Uterus (tissue), 4 donors: Measurements from ENCODE around the gene CLDN1. TPM values are rescaled to one million over a fixed set of nuclear protein-coding genes. Genes with fewer than 3 reads are reported as not detected.

Experiments
- DNase-seq, 2 donors: peaks; one replicate each; pipeline ENCODE4 v3.0.0-alpha.2; 2019 to 2020
- H3K27ac ChIP-seq, 2 donors: fragments of 200-600 bp; sonication (generic); 1 replicate in 1 of 2; 2 replicates in 1 of 2; pipeline ENCODE4 v1.5.1; 2016 to 2018
- H3K27me3 ChIP-seq, 2 donors: fragments of 200-600 bp; sonication (generic); one replicate each; pipeline ENCODE4 v1.5.1; 2018 to 2019; ENCODE audit warnings: control low read depth in 1 of 2
- H3K36me3 ChIP-seq, 2 donors: fragments of 200-600 bp; sonication (generic); one replicate each; pipeline ENCODE4 v1.5.1; 2019; ENCODE audit warnings: control low read depth in 1 of 2
- H3K4me1 ChIP-seq, 2 donors: fragments of 200-600 bp; sonication (generic); one replicate each; pipeline ENCODE4 v1.5.1; 2018 to 2019; ENCODE audit warnings: control low read depth in 1 of 2
- H3K4me3 ChIP-seq, 2 donors: fragments of 200-600 bp; sonication (generic); 1 replicate in 1 of 2; 2 replicates in 1 of 2; pipeline ENCODE4 v1.5.1; 2018 to 2019; ENCODE audit warnings: mild to moderate bottlenecking in 1 of 2
- H3K9me3 ChIP-seq, 2 donors: fragments of 200-600 bp; sonication (generic); one replicate each; pipeline ENCODE4 v1.5.1; 2019; ENCODE audit warnings: control low read depth in 1 of 2
- POLR2A ChIP-seq, 2 donors: fragments of 450-650 bp; IDR thresholded peaks; one replicate each; pipeline ENCODE4 v1.6.1; 2016; ENCODE audit warnings: antibody characterized with exemption in 2 of 2, mild to moderate bottlenecking in 1 of 2, moderate library complexity in 1 of 2
- intact Hi-C: fragments of 100-400 bp; cut with DNase I; formaldehyde crosslinking; loops from one replicate; pipeline ENCODE4 v1.15.1; 2023; ENCODE audit warnings: low total_unique reads
- total RNA-seq, 4 donors: library from RNA; depleted of rRNA in 3 of 4; stranded (reverse); fragments of >200 nt in 3 of 4; gene quantifications; one replicate each; pipeline versions ENCODE4 v1.1.0 to v1.2.4, GENCODE V29; 2014 to 2023
- TF ChIP-seq, protein P1 (sequence below), 4 experiments: fragments of 200-600 bp in 2 of 4; fragments of 450-650 bp in 2 of 4; sonication (generic) in 2 of 4; IDR thresholded peaks; one replicate each; pipeline ENCODE4 v1.5.1; 2016 to 2019; ENCODE audit warnings: antibody characterized with exemption in 4 of 4, mild to moderate bottlenecking in 2 of 4, moderate library complexity in 1 of 4
- donor health status: DM: yes; HTN: yes; CAD: no.

The CLDN1 gene
- total RNA-seq, 4 donors from 2014 or later = 15.1 to 200 (median 38.6) TPM

DNA sequence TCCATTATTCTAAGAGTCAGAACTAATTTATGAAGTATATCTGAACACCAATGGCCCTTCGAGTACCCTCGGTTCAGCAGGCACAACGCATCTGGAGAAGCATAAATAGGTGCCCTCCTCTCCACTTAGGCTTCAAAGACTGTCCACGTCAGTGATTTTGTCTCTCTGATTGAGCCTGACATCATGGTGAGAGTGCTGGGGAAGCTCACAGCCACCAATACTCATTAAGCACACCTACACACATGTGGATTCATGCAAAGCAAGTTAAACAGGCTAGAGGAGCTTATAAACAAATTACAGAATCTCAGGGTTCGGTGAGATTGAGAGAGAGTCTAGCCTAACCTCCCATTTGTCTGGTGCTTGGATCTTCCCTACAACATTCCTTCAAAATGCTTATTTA, 3.6 kb downstream of the CLDN1 start:
- peak overlapping the region; percentile 13 to 83 for H3K27ac ChIP-seq
- H3K36me3 ChIP-seq = no peaks in the 10 kb centered on the region
- H3K4me3 ChIP-seq = peak overlapping the region in 1 of 2 donors; percentile 60
- no peaks in the 10 kb centered on the region for H3K9me3 ChIP-seq
- no peaks in the 10 kb centered on the region for H3K4me1 ChIP-seq
- intact Hi-C loops = no loop called here
- no peak for DNase-seq
- H3K27me3 ChIP-seq = no peaks in the 10 kb centered on the region
- TF ChIP-seq POLR2A (IDR thresholded peaks at IDR 0.05) = no peak
- TF ChIP-seq, protein P1, sequence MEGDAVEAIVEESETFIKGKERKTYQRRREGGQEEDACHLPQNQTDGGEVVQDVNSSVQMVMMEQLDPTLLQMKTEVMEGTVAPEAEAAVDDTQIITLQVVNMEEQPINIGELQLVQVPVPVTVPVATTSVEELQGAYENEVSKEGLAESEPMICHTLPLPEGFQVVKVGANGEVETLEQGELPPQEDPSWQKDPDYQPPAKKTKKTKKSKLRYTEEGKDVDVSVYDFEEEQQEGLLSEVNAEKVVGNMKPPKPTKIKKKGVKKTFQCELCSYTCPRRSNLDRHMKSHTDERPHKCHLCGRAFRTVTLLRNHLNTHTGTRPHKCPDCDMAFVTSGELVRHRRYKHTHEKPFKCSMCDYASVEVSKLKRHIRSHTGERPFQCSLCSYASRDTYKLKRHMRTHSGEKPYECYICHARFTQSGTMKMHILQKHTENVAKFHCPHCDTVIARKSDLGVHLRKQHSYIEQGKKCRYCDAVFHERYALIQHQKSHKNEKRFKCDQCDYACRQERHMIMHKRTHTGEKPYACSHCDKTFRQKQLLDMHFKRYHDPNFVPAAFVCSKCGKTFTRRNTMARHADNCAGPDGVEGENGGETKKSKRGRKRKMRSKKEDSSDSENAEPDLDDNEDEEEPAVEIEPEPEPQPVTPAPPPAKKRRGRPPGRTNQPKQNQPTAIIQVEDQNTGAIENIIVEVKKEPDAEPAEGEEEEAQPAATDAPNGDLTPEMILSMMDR (IDR thresholded peaks at IDR 0.05) = no peak

DNA sequence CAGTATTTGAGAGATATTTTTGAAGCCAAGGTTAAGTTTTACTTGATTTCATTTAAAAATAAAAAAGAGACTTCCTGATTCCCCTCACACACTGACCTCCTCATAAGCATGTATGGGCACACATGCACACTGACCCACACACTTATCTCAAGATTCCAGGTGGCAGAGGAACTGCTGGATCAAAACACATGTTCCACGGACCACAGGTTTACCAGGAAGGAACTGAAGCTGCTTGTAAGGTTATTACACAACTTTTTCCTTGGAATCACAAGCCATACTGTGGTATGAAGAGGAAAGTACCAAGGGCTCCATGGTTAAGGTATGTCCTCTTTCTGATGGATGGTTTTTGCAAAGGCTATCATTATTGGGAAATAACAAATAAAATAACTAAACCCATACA, 7.5 kb downstream of the CLDN1 start:
- intact Hi-C loops = no loop called here
- Histone ChIP-seq H3K27me3 (no peaks in the 10 kb centered on the region), H3K36me3 (no peaks in the 10 kb centered on the region), H3K4me3 (no peak overlapping the region), H3K4me1 (peaks cover 0 to 9% of the 10 kb centered on the region in 2 donors), H3K27ac (peak overlapping the region in 1 of 2 donors; percentile 17), H3K9me3 (no peaks in the 10 kb centered on the region)
- TF ChIP-seq POLR2A (IDR thresholded peaks at IDR 0.05) = no peak
- TF ChIP-seq, protein P1 (IDR thresholded peaks at IDR 0.05) = no peak
- no peak for DNase-seq

DNA sequence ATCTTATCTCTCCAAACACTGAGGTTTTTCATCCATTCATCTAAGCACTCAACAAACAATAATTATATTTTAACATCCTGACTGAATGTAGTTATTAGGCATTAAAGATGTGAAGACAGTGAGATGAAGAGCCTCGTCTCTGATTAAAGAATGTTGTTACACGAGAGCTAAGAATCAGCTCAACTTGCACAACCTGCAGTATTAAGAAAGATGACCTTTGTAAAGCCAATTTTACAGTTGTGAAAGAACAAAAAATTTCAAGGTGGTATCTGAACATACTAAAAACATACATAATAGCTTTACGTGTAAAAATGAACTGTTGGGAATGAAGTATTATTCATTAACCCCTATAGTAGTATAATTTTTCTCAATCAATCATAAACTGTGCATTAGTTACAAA, 12.8 kb downstream of the CLDN1 start:
- H3K4me3 ChIP-seq = no peak overlapping the region
- no peak for DNase-seq
- intact Hi-C loops = no loop called here
- H3K27me3 ChIP-seq = no peaks in the 10 kb centered on the region
- TF ChIP-seq, protein P1 (IDR thresholded peaks at IDR 0.05) = no peak
- TF ChIP-seq POLR2A (IDR thresholded peaks at IDR 0.05) = no peak
- no peaks in the 10 kb centered on the region for H3K36me3 ChIP-seq
- H3K27ac ChIP-seq = peak overlapping the region in 1 of 2 donors; percentile 17
- H3K9me3 ChIP-seq = no peaks in the 10 kb centered on the region
- H3K4me1 ChIP-seq = peaks cover 0 to 16% of the 10 kb centered on the region in 2 donors

DNA sequence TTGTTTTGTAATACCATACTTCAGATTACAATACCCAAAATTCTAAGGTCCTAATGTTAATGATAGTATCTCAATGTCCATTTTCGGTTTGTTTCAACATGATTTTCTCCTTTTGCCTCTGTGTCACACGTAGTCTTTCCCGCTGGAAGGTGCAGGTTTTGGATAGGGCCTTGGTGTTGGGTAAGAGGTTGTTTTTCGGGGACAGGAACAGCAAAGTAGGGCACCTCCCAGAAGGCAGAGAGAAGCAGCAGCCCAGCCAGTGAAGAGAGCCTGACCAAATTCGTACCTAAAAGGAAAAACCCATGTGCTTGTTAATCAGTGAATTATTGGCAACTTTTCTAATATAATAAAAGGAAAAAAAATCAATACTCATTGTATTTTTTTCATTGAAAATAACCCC, 14.1 kb downstream of the CLDN1 start:
- peaks cover 0 to 16% of the 10 kb centered on the region in 2 donors for H3K4me1 ChIP-seq
- H3K4me3 ChIP-seq = no peak overlapping the region
- H3K9me3 ChIP-seq = no peaks in the 10 kb centered on the region
- intact Hi-C loops = no loop called here
- peak overlapping the region in 1 of 2 donors; percentile 17 for H3K27ac ChIP-seq
- TF ChIP-seq, protein P1 (IDR thresholded peaks at IDR 0.05) = no peak
- no peak for TF ChIP-seq POLR2A (IDR thresholded peaks at IDR 0.05)
- H3K36me3 ChIP-seq = no peaks in the 10 kb centered on the region
- H3K27me3 ChIP-seq = no peaks in the 10 kb centered on the region
- no peak for DNase-seq

DNA sequence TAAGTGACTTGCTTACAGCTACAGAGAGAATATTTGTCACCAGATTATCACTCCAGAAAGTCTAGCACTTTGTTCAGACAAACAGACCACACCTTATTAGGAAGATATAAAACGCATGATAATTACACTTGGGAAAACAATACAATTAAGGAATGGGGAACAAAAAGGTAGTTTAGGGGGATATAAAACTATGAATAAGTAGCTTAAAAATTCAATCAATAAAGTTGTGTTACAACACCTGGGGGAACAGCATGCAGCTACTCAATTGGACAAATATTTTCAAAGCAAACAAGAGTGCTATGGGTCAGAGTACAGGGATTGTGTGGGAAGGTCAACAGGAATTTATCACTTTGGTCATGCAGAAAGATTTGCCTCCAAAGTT, 15.1 kb downstream of the CLDN1 start:
- TF ChIP-seq, protein P1 (IDR thresholded peaks at IDR 0.05) = no peak
- TF ChIP-seq POLR2A (IDR thresholded peaks at IDR 0.05) = no peak
- Histone ChIP-seq H3K27ac (peak overlapping the region; percentile 60 to 73), H3K27me3 (no peaks in the 10 kb centered on the region), H3K4me3 (no peak overlapping the region), H3K9me3 (no peaks in the 10 kb centered on the region), H3K4me1 (peaks cover 0 to 16% of the 10 kb centered on the region in 2 donors), H3K36me3 (no peaks in the 10 kb centered on the region)
- intact Hi-C loops = no loop called here
- no peak for DNase-seq
